ENCODE data around the gene PTPRN2.

The PTPRN2 gene

DNA sequence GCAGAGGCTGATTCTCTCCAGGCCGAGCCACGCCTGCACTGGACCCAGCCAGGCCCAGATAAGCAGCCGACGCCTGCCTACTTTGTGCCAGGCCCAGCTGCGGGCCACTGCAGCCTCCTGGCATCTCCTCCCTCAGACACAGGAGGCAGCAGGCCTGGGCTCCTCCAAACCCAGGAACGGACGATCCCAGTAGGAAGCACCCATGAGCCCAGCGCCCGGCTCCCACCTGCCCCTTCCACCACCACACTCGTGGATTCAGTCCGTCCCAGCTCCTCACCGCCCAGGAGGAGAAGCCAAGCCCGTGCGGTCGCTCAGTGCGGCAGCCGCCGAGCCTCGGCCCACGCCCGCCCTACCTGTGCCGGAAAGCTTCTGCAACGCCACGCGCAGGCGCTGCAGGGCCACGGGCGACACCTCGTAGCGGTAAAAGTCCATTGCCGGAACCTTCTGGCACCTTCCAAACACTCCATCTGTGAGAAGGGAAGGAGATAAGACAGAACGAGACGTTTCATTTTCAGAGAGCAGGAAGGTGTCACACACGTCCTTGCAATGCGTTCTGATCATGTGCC is 271.1 kb downstream of the PTPRN2 start:
- H3K27ac ChIP-seq, result no peak overlapping the region
- TF ChIP-seq, protein P1, sequence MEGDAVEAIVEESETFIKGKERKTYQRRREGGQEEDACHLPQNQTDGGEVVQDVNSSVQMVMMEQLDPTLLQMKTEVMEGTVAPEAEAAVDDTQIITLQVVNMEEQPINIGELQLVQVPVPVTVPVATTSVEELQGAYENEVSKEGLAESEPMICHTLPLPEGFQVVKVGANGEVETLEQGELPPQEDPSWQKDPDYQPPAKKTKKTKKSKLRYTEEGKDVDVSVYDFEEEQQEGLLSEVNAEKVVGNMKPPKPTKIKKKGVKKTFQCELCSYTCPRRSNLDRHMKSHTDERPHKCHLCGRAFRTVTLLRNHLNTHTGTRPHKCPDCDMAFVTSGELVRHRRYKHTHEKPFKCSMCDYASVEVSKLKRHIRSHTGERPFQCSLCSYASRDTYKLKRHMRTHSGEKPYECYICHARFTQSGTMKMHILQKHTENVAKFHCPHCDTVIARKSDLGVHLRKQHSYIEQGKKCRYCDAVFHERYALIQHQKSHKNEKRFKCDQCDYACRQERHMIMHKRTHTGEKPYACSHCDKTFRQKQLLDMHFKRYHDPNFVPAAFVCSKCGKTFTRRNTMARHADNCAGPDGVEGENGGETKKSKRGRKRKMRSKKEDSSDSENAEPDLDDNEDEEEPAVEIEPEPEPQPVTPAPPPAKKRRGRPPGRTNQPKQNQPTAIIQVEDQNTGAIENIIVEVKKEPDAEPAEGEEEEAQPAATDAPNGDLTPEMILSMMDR (IDR thresholded peaks at IDR 0.05), result no peak

DNA sequence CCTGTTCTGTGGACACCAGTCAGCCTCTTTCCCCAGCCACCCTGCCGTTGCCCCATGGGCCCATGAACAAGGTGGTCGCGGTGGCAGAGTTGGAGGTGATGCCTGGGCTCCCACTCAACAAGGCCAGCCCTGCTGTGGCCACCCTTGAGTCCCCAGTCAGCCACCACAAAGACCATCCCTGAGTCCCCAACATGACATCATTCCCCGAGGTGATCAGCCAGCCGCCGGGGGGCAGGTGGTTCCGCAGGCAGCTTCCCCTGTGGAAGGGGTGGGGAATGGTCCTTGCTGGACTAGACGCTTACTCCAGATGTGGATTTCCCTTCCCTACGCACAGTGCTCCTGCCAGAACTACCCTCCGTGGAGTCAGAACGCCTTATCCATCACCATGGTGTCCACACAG is 271.7 kb downstream of the PTPRN2 start:
- no peak overlapping the region for H3K27ac ChIP-seq
- TF ChIP-seq, protein P1 (IDR thresholded peaks at IDR 0.05), result no peak
- no peak for TF ChIP-seq ZFX (IDR thresholded peaks at IDR 0.05; ENCODE audit: borderline replicate concordance)

DNA sequence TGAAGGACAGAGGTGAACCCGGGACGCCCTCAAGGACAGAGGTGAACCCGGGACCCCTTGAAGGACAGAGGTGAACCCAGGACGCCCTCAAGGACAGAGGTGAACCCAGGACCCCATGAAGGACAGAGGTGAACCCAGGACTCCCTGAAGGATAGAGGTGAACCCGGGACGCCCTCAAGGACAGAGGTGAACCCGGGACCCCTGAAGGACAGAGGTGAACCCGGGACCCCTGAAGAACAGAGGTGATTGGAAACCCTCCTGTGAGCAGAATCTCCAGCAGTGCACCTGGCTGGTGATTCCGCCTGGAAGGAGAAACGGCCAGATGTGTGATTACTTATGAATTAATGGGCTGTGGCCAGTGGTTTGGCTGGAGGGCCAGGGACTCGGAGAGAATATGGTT is 272.3 kb downstream of the PTPRN2 start:
- TF ChIP-seq, protein P1 (IDR thresholded peaks at IDR 0.05), result no peak
- TF ChIP-seq ZFX (IDR thresholded peaks at IDR 0.05; ENCODE audit: borderline replicate concordance), result no peak
- H3K27ac ChIP-seq, result no peak overlapping the region

DNA sequence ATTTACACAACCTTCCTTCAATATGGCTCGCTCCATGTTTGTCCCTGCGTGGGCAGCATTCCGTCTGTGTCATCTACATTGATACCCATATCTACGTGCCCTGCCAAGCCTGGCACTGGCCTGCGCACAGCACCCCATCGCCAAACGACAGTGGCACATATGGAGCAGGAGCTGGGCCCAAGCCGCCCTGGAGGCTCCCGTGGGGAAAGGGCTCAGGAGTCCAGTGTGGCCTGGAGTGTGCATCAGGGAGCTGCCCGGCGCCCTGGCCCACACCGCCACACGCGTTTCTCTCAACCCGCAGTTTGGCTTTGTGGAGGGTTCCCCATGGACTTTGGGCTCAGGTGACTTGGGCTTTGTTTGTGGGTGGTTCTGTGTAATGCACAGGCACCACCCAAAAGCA is 273.2 kb downstream of the PTPRN2 start:
- no peak for TF ChIP-seq ZFX (IDR thresholded peaks at IDR 0.05; ENCODE audit: borderline replicate concordance)
- TF ChIP-seq, protein P1 (IDR thresholded peaks at IDR 0.05), result no peak
- H3K27ac ChIP-seq, result no peak overlapping the region

DNA sequence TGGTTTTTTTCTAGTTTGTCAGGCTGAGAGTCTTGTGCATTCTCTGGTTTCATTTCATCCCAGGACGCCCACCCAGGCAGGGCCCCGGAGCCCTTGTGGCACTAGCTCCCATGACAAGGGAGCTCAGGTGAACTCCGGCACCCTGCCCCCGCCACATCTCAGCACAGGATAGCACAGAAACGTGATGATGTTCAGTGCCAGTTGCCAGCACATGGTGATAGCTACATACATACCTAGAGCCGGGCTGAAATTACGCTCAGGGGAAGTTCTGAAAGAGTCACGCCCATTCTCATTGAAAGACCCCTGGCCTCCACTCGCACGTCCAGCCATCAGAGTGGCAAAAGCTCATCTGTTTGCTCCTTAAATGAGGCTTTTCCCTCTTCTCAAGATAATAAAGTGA is 273.7 kb downstream of the PTPRN2 start:
- no peak for TF ChIP-seq ZFX (IDR thresholded peaks at IDR 0.05; ENCODE audit: borderline replicate concordance)
- TF ChIP-seq, protein P1 (IDR thresholded peaks at IDR 0.05), result no peak

DNA sequence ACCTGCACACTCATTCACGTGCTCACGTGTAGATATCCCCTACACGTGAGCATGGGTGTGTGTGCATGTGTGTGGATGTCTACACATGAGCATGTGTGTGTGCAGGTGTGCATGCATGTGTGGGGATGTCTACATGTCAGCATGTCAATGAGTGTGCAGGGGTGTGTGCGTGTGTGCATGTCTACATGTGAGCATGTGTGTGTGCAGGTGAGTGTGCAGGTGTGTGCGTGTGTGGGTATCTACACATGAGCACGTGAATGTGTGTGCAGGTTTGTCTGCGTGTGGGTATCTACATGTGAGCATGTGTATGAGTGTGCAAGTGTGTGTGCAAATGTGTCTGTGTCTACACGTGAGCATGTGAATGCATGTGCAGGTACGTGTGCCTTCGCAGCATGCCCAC is 274.8 kb downstream of the PTPRN2 start:
- H3K27ac ChIP-seq, result no peak overlapping the region
- TF ChIP-seq, protein P1 (IDR thresholded peaks at IDR 0.05), result no peak
- TF ChIP-seq ZFX (IDR thresholded peaks at IDR 0.05; ENCODE audit: borderline replicate concordance), result no peak

More for the DNA sequence above, 273.7 kb downstream of the PTPRN2 start:
- no peak overlapping the region for H3K27ac ChIP-seq

DNA sequence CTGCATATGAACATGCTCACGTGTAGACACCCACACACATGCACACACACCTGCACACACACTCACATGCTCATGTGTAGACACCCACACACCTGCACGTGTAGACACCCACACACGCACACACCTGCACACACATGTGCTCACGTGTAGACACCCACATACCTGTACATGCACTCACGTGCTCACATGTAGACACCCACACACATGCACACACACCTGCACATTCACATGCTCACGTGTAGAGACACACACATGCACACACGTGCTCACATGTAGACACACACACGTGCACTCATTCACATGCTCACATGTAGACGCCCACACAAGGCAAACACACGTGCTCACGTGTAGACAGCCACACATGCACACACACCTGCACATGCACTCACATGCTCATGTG is 275.8 kb downstream of the PTPRN2 start:
- no peak for TF ChIP-seq ZFX (IDR thresholded peaks at IDR 0.05; ENCODE audit: borderline replicate concordance)
- TF ChIP-seq, protein P1 (IDR thresholded peaks at IDR 0.05), result no peak
- no peak overlapping the region for H3K27ac ChIP-seq
